HepG2 (cell line): ENCODE measurements around the gene SLC44A4. TPM values are rescaled to one million over a fixed set of nuclear protein-coding genes. Genes with fewer than 3 reads are reported as not detected.

Experiments used
- ARID5B ChIP-seq: IDR thresholded peaks from 2 replicates; pipeline ENCODE4 v1.4.0; 2020; ENCODE audit warnings: mild to moderate bottlenecking, missing genetic modification reagents
- ATF7 ChIP-seq, 2 experiments: fragments of 450-650 bp in 1 of 2; sonication (generic) in 1 of 2; formaldehyde crosslinking in 1 of 2; IDR thresholded peaks; 2 replicates each; pipeline versions ENCODE4 v1.4.0 to v1.6.1; 2016 to 2020; ENCODE audit warnings: antibody characterized with exemption in 1 of 2, mild to moderate bottlenecking in 1 of 2, missing genetic modification reagents in 1 of 2
- GLMP ChIP-seq: sonication (generic); formaldehyde crosslinking; IDR thresholded peaks from 2 replicates; pipeline ENCODE4 v1.9.0; 2021; ENCODE audit warnings: missing genetic modification reagents, mild to moderate bottlenecking, borderline replicate concordance
- HMGA1 ChIP-seq: sonication (generic); formaldehyde crosslinking; conservative IDR thresholded peaks from 2 replicates; pipeline ENCODE4 v1.4.0; 2020; ENCODE audit warnings: missing genetic modification reagents
- MTF2 ChIP-seq: sonication (generic); formaldehyde crosslinking; IDR thresholded peaks from 2 replicates; pipeline ENCODE4 v1.5.0; 2020; ENCODE audit warnings: missing genetic modification reagents, borderline replicate concordance
- NCOA2 ChIP-seq: sonication (generic); formaldehyde crosslinking; IDR thresholded peaks from 2 replicates; pipeline ENCODE4 v1.8.0; 2022; ENCODE audit warnings: inconsistent platforms
- PBX3 ChIP-seq: sonication (generic); formaldehyde crosslinking; IDR thresholded peaks from 2 replicates; pipeline ENCODE4 v1.8.1; 2023; ENCODE audit warnings: missing genetic modification reagents, inconsistent platforms, borderline replicate concordance
- SKI ChIP-seq: fragments of 450-650 bp; IDR thresholded peaks from one replicate; pipeline ENCODE4 v1.6.1; 2018; ENCODE audit warnings: mild to moderate bottlenecking; ENCODE audit not compliant: partially characterized antibody
- SRSF1 ChIP-seq: fragments of 200-400 bp; formaldehyde crosslinking; optimal IDR thresholded peaks from 2 replicates; pipeline ENCODE3; 2017; ENCODE audit warnings: mild to moderate bottlenecking, low read depth, low read length, moderate library complexity
- U2AF2 ChIP-seq: fragments of 200-400 bp; formaldehyde crosslinking; IDR thresholded peaks from 2 replicates; pipeline ENCODE4 v1.6.1; 2017; ENCODE audit warnings: low read depth, mild to moderate bottlenecking, low read length
- ZBTB25 ChIP-seq: IDR thresholded peaks from 2 replicates; pipeline ENCODE4 v1.6.1; 2018; ENCODE audit warnings: missing genetic modification reagents
- ZBTB3 ChIP-seq: sonication (generic); formaldehyde crosslinking; IDR thresholded peaks from 2 replicates; pipeline ENCODE4 v1.4.0; 2020; ENCODE audit warnings: low read depth, mild to moderate bottlenecking, moderate library complexity, missing genetic modification reagents, borderline replicate concordance
- ZBTB43 ChIP-seq: sonication (generic); formaldehyde crosslinking; conservative IDR thresholded peaks from 2 replicates; pipeline ENCODE4 v1.4.0; 2020; ENCODE audit warnings: missing genetic modification reagents
- ZFY ChIP-seq: sonication (generic); formaldehyde crosslinking; IDR thresholded peaks from 2 replicates; pipeline ENCODE4 v1.4.0; 2020; ENCODE audit warnings: missing genetic modification reagents
- ZNF143 ChIP-seq: sonication (generic); formaldehyde crosslinking; IDR thresholded peaks from 2 replicates; pipeline ENCODE4 v1.4.0; 2020; ENCODE audit warnings: missing genetic modification reagents
- ZNF24 ChIP-seq: fragments of 450-650 bp; IDR thresholded peaks from 2 replicates; pipeline ENCODE4 v1.6.1; 2017; ENCODE audit warnings: antibody characterized with exemption, mild to moderate bottlenecking
- ZNF296 ChIP-seq: sonication (generic); formaldehyde crosslinking; conservative IDR thresholded peaks from 2 replicates; pipeline ENCODE4 v1.5.0; 2020; ENCODE audit warnings: mild to moderate bottlenecking, missing genetic modification reagents
- polyA plus RNA-seq, 8 experiments: library from polyadenylated mRNA; depleted of rRNA in 3 of 8; stranded (reverse) in 7 of 8; unstranded in 1 of 8; fragments of >200 nt; fragmentation: Illumina TruSeq in 4 of 8; extraction: Trizol in 4 of 8; gene quantifications; 2 replicates each; pipeline versions ENCODE4 v1.2.1 to v1.2.3, GENCODE V29; 2011 to 2016; ENCODE audit warnings: low read depth in 4 of 8, missing spikeins in 1 of 8, mixed read lengths in 1 of 8; ENCODE audit not compliant: insufficient read depth in 1 of 8
- total RNA-seq, 5 experiments: library from RNA; depleted of rRNA; stranded (reverse); fragments of >200 nt; fragmentation: Illumina TruSeq; extraction: Trizol; gene quantifications; 2 replicates each; pipeline ENCODE4 v1.2.3, GENCODE V29; 2016; ENCODE audit warnings: low read depth in 1 of 5

The SLC44A4 gene
- total and polyA plus RNA-seq, 2 of the 13 experiments (the other 11 are each of a cell fraction or from before 2014, with no cell fraction given) = 3.5 to 5.9 TPM

GRCh38 chr6:31865205-31866118 lies 13.3 kb downstream of the SLC44A4 start (continued):
- TF ChIP-seq ARID5B (peak; percentile 96), ZFY (CRISPR knock-in tag) (peak; percentile 66), ZNF143 (CRISPR knock-in tag) (peak; percentile 35; the same call in 1 of the 2 replicates), ZNF296 (peak; percentile 91), ZNF24 (no peak), ZBTB3 (no peak), NCOA2 (CRISPR knock-in tag) (peak; percentile 93), ATF7 (IDR thresholded peaks at IDR 0.05) (no peak), ATF7 (CRISPR knock-in tag; IDR thresholded peaks at IDR 0.05) (no peak; the same call in 1 of the 2 replicates), SKI (peak; percentile 96), PBX3 (no peak), MTF2 (no peak), HMGA1 (CRISPR knock-in tag) (no peak), GLMP (no peak), U2AF2 (no peak), ZBTB43 (0 out of 2 replicates have a peak, but pooled peaks have one; percentile 25), ZBTB25 (CRISPR knock-in tag) (peak; percentile 81), SRSF1 (no peak)
